GM20000 (cell line): ENCODE results near the gene MYO5B.

ENCODE experiments used
- DNase-seq: peaks from one replicate; pipeline ENCODE4 v3.0.0; 2012; ENCODE audit warnings: low spot score
- TF ChIP-seq, protein P1 (sequence below): IDR thresholded peaks from 2 replicates; pipeline ENCODE4 v1.5.1; 2012; ENCODE audit warnings: mild to moderate bottlenecking, control low read depth; ENCODE audit errors: extremely low read depth, missing control alignments

MYO5B gene

GRCh38 chr18:49851624-49852023, 343.3 kb downstream of the MYO5B start:
- no peak for DNase-seq

GRCh38 chr18:49850636-49851035, 344.3 kb downstream of the MYO5B start:
- TF ChIP-seq, protein P1, sequence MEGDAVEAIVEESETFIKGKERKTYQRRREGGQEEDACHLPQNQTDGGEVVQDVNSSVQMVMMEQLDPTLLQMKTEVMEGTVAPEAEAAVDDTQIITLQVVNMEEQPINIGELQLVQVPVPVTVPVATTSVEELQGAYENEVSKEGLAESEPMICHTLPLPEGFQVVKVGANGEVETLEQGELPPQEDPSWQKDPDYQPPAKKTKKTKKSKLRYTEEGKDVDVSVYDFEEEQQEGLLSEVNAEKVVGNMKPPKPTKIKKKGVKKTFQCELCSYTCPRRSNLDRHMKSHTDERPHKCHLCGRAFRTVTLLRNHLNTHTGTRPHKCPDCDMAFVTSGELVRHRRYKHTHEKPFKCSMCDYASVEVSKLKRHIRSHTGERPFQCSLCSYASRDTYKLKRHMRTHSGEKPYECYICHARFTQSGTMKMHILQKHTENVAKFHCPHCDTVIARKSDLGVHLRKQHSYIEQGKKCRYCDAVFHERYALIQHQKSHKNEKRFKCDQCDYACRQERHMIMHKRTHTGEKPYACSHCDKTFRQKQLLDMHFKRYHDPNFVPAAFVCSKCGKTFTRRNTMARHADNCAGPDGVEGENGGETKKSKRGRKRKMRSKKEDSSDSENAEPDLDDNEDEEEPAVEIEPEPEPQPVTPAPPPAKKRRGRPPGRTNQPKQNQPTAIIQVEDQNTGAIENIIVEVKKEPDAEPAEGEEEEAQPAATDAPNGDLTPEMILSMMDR: no peak

More at GRCh38 chr18:49851624-49852023, 343.3 kb downstream of the MYO5B start:
- TF ChIP-seq, protein P1: no peak

DNA sequence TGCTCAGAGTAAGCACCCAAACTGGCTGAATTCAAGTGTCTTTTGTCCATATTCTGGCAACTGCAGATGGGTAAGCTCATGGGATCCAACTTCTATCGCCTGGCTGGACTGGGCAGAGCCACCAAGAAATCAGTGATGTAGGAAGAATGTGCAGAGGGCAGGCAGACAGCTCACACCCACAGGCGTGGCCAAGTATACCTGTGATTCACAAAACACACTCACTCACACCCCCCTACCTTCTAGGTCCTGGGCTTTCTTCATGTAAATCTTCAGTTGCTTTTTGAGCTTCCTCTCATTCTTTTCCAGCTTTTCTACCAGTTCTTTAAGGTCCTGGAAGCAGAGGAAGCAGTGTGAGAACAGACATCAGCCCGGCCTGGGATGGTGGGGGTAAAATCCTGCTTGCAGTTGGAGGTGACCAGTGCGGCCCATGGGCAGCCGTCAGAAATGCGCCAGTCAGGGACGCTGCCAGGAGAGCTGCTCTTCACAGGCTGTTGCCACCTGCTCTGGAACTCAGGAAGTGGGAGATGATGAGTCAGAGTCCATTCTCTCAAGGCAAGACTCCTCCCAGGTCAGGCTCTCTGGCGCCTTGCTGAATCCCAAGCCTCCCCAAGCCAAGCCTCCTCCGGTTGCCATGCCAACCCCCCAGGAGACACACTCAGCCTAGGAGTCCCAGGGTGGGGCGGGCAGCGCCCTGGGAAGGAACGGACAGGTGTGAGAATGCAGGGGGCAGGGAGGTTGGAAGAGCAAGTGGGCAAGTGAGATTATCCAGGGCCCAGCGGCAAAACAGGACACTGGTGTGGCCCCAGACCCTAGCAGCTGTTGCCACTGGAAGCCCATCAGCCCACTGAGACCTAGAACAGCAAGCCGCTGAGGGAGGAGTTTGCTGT, 345.4 kb downstream of the MYO5B start:
- DNase-seq: no peak
- TF ChIP-seq, protein P1: no peak

More at GRCh38 chr18:49850636-49851035, 344.3 kb downstream of the MYO5B start:
- DNase-seq: no peak

- no peak for DNase-seq
- TF ChIP-seq, protein P1: no peak
Observed at GRCh38 chr18:49848115-49848514, 346.8 kb downstream of the MYO5B start.

DNA sequence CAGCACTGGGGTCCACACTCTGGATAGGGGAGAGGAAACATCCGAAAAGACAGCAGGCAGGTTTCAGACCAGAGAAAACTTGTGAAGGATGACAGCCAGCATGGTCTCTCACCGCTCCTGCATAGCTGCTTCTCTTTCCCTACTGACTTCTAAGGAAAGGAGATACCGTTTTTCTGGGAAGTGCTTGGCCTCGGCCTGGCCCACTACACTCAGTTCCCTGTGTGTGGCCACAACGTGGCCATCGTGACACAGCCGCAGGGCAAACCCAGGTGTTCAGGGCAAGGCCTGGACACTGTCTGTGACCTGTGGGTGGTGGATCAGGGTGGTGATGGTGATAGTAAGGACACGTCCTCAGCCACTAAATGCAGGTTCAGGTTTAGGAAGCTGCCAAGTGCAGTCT, 347.4 kb downstream of the MYO5B start:
- DNase-seq: no peak
- TF ChIP-seq, protein P1: no peak

GRCh38 chr18:49846718-49847470, 348.1 kb downstream of the MYO5B start:
- TF ChIP-seq, protein P1: no peak
- no peak for DNase-seq

DNA sequence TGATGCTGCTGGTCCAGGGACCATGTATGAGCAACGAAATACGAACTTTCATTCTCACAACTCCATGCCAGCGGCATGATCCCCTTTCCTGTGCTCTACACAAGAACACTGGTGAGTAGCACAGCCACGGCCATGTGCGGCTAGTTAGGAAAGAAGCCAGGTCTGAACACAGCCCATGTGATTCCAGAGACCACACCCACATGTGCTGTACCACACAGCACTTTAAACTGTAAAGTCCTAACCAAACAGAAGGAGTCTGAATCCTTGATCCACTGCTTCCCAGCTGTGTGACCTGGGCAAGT, 348.6 kb downstream of the MYO5B start:
- TF ChIP-seq, protein P1: no peak
- no peak for DNase-seq
